ENCODE data around the gene MTHFD1L.

DNA sequence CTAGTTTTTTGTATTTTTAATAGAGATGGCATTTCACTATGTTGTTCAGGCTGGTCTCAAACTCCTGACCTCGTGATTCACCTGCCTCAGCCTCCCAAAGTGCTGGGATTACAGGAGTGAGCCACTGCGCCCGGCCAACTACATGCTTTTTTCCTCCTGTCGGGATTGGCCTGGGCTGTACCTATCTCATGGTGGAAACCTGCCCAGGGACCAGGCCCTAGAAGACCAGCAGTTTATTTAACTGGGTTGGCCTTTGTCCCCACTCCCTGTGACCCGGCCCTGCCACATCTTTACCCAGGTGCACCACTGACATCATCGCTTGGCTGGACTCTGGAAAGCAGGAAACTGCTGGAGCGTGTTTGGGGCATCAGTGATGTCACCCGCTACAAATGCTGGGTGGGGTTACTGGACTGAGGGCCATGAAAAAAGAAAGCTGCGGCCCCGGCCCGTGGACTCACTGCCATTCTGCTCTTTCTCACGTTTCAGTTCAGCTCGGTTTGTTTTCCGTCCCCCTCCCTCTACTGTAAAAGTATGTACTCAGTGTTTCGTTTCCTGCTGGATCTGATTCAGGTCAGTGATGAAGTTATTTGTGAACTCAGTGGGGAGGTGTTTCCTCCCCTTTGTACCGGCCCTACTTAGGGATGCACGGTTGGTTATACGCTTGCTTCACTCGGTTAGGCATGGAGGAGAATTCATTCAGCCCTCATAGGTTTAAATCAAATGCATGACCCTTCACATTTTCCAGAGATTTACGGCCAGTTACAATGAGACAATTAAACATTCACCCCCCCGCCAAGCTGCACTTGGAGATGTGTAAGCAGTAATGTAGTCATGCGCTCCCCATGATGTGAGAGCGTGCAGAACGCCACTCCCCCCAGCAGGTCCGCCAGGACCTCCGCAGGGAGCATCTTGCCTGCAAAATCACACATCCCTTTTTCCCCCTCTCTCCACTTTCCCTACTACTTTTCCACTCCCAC, 179.3 kb downstream of the MTHFD1L start:
- TF ChIP-seq, protein P1, sequence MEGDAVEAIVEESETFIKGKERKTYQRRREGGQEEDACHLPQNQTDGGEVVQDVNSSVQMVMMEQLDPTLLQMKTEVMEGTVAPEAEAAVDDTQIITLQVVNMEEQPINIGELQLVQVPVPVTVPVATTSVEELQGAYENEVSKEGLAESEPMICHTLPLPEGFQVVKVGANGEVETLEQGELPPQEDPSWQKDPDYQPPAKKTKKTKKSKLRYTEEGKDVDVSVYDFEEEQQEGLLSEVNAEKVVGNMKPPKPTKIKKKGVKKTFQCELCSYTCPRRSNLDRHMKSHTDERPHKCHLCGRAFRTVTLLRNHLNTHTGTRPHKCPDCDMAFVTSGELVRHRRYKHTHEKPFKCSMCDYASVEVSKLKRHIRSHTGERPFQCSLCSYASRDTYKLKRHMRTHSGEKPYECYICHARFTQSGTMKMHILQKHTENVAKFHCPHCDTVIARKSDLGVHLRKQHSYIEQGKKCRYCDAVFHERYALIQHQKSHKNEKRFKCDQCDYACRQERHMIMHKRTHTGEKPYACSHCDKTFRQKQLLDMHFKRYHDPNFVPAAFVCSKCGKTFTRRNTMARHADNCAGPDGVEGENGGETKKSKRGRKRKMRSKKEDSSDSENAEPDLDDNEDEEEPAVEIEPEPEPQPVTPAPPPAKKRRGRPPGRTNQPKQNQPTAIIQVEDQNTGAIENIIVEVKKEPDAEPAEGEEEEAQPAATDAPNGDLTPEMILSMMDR (IDR thresholded peaks at IDR 0.05) = no peak
- TF ChIP-seq POLR2A (IDR thresholded peaks at IDR 0.05) = no peak
- TF ChIP-seq POLR2AphosphoS5 (IDR thresholded peaks at IDR 0.05) = no peak
